Fibroblast of lung (primary cell): ENCODE results near the gene SGSM2. TPM values are rescaled to one million over a fixed set of nuclear protein-coding genes. Genes with fewer than 3 reads are reported as not detected.

Experiments used
- DNase-seq, 2 donors: peaks; one replicate each; pipeline versions ENCODE4 v3.0.0 to v3.0.0-alpha.2; 2010; ENCODE audit warnings: low read depth in 2 of 2
- H2AFZ ChIP-seq: 2 replicates; pipeline ENCODE4 v1.5.1; 2012; ENCODE audit warnings: low read length, control low read depth, inconsistent platforms
- H3K27ac ChIP-seq: 2 replicates; pipeline ENCODE4 v1.5.1; 2011; ENCODE audit warnings: low read length, control low read depth; ENCODE audit not compliant: insufficient read depth
- H3K27me3 ChIP-seq: 2 replicates; pipeline ENCODE4 v1.5.1; 2011; ENCODE audit warnings: mild to moderate bottlenecking, low read length; ENCODE audit not compliant: control insufficient read depth, insufficient read depth
- H3K36me3 ChIP-seq: 2 replicates; pipeline ENCODE4 v1.5.1; 2011; ENCODE audit warnings: low read length; ENCODE audit not compliant: control insufficient read depth, insufficient read depth
- H3K4me1 ChIP-seq: 2 replicates; pipeline ENCODE4 v1.5.1; 2011; ENCODE audit warnings: low read length; ENCODE audit not compliant: control insufficient read depth, insufficient read depth; ENCODE audit errors: extremely low read depth
- H3K4me2 ChIP-seq: 2 replicates; pipeline ENCODE4 v1.5.1; 2011; ENCODE audit warnings: low read length, control low read depth; ENCODE audit not compliant: insufficient read depth; ENCODE audit errors: extremely low read depth
- H3K4me3 ChIP-seq, 4 experiments: fragments of 200-600 bp in 1 of 4; sonication (generic) in 1 of 4; replicated peaks in 1 of 4; 2 replicates each; pipeline ENCODE4 v1.5.1; 2011 to 2016; ENCODE audit warnings: low read length in 4 of 4, low read depth in 3 of 4, mild to moderate bottlenecking in 3 of 4, control low read depth in 2 of 4, inconsistent platforms in 1 of 4, mixed read lengths in 1 of 4; ENCODE audit not compliant: insufficient read depth in 1 of 4; ENCODE audit errors: control extremely low read depth in 1 of 4
- H3K79me2 ChIP-seq: 2 replicates; pipeline ENCODE4 v1.5.1; 2012; ENCODE audit warnings: mild to moderate bottlenecking, low read length, inconsistent platforms; ENCODE audit not compliant: control insufficient read depth, insufficient read depth
- H3K9ac ChIP-seq: 2 replicates; pipeline ENCODE4 v1.5.1; 2011; ENCODE audit warnings: mild to moderate bottlenecking, low read length, control low read depth; ENCODE audit not compliant: insufficient read depth
- H3K9me3 ChIP-seq: 2 replicates; pipeline ENCODE4 v1.5.1; 2012; ENCODE audit warnings: low read depth, low read length; ENCODE audit not compliant: control insufficient read depth, insufficient read depth
- H4K20me1 ChIP-seq: 2 replicates; pipeline ENCODE4 v1.5.1; 2011; ENCODE audit warnings: low read length; ENCODE audit not compliant: control insufficient read depth, insufficient read depth; ENCODE audit errors: extremely low read depth
- CTCF ChIP-seq, 2 donors: IDR thresholded peaks in 1 of 2; conservative IDR thresholded peaks in 1 of 2; 1 replicate in 1 of 2; 2 replicates in 1 of 2; pipeline ENCODE4 v1.5.1; 2011 to 2012; ENCODE audit warnings: low read length in 2 of 2, control low read depth in 1 of 2, inconsistent platforms in 1 of 2, low read depth in 1 of 2, mild to moderate bottlenecking in 1 of 2
- EZH2 ChIP-seq: IDR thresholded peaks from 2 replicates; pipeline ENCODE4 v1.5.1; 2012; ENCODE audit warnings: low read length, control low read depth, mild to moderate bottlenecking; ENCODE audit errors: missing control alignments
- polyA plus RNA-seq, 2 donors: library from polyadenylated mRNA; depleted of rRNA in 1 of 2; stranded (reverse) in 1 of 2; unstranded in 1 of 2; fragments of >200 nt; gene quantifications; 2 replicates each; pipeline ENCODE4 v1.2.1, GENCODE V29; 2011 to 2012; ENCODE audit warnings: missing spikeins in 1 of 2
- total RNA-seq: library from RNA; depleted of rRNA; stranded (reverse); fragments of >200 nt; gene quantifications from 2 replicates; pipeline ENCODE4 v1.2.1, GENCODE V29; 2014

The SGSM2 gene
- total and polyA plus RNA-seq, 2 donors (not counting 1 experiment from before 2014, with no cell fraction given) = 23.4 to 31.5 TPM

GRCh38 chr17:2362881-2363280 is 25.6 kb downstream of the SGSM2 start:
- H4K20me1 ChIP-seq = no peaks in the 10 kb centered on the region
- no peak overlapping the region for H3K4me2 ChIP-seq
- no peaks in the 10 kb centered on the region for H3K27me3 ChIP-seq
- no peak overlapping the region for H2AFZ ChIP-seq
- TF ChIP-seq CTCF (conservative IDR thresholded peaks at IDR 0.05 in 1 of 2, IDR thresholded peaks at IDR 0.05 in 1 of 2; ENCODE audit: low read depth in 1 of 2, low read length in 2 of 2) (no peak), EZH2 (no peak)
- peaks cover 7% of the 10 kb centered on the region for H3K36me3 ChIP-seq
- no peaks in the 10 kb centered on the region for H3K79me2 ChIP-seq
- no peak overlapping the region for H3K9ac ChIP-seq
- H3K4me1 ChIP-seq = peaks cover 8% of the 10 kb centered on the region
- H3K4me3 ChIP-seq = no peak overlapping the region
- DNase-seq = no peak
- no peaks in the 10 kb centered on the region for H3K9me3 ChIP-seq
- no peak overlapping the region for H3K27ac ChIP-seq

GRCh38 chr17:2363318-2363717 is 26.0 kb downstream of the SGSM2 start:
- Histone ChIP-seq H3K9ac (no peak overlapping the region), H3K4me1 (peaks cover 8% of the 10 kb centered on the region), H3K4me2 (no peak overlapping the region), H4K20me1 (no peaks in the 10 kb centered on the region), H3K36me3 (peaks cover 7% of the 10 kb centered on the region), H3K27me3 (no peaks in the 10 kb centered on the region), H3K27ac (no peak overlapping the region), H2AFZ (no peak overlapping the region), H3K9me3 (no peaks in the 10 kb centered on the region), H3K79me2 (no peaks in the 10 kb centered on the region), H3K4me3 (no peak overlapping the region)
- TF ChIP-seq EZH2 (no peak), CTCF (conservative IDR thresholded peaks at IDR 0.05 in 1 of 2, IDR thresholded peaks at IDR 0.05 in 1 of 2; ENCODE audit: low read depth in 1 of 2, low read length in 2 of 2) (no peak)
- DNase-seq = no peak

DNA sequence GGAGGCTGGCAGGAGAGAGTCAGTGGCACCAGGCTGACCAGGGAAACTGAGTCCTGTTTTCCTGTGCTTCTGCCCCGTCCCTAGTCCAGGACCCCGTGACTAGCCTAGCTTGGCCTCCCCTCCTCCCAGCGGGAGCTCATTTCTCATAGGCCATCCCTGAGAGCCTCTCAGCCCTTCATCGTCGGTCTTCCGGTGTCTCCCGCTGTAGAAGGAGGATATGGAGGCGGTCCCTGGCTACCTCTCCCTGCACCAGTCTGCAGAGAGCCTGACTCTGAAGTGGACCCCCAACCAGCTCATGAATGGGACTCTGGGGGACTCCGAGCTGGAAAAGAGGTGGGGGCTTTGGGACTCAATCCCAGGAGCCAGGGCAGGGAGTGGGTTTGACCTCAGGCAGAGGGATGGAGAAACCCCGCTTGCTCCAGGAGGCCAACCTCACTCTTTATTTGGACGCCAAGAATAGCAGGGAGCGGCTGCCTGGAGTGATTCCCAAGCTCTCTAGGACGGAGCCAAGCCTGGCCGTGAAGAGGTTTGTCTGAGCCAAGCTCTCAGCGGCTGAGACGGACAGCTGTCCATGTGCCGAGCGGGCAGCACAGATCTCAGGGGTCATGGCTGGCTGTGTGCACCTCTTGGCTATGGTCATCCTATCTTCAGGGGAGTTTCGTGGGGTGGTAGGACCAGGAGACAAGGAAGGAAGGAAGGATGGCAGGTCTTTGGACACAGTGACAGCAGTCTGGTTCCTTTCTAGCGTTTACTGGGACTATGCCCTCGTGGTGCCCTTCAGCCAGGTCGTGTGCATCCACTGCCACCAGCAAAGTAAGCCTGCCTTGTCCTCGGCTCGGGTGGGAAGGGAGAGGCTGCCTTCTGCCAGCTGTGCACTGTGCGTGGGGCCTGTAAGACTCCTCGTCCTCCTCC is 26.8 kb downstream of the SGSM2 start:
- peak in 1 of 2 donors; percentile 38 for DNase-seq
- H3K36me3 ChIP-seq = peaks cover 7% of the 10 kb centered on the region

More for the DNA sequence above, 26.8 kb downstream of the SGSM2 start:
- H3K9me3 ChIP-seq = no peaks in the 10 kb centered on the region
- TF ChIP-seq CTCF (conservative IDR thresholded peaks at IDR 0.05 in 1 of 2, IDR thresholded peaks at IDR 0.05 in 1 of 2; ENCODE audit: low read depth in 1 of 2, low read length in 2 of 2) = no peak
- no peak for TF ChIP-seq EZH2
- H2AFZ ChIP-seq = no peak overlapping the region
- no peaks in the 10 kb centered on the region for H4K20me1 ChIP-seq
- H3K9ac ChIP-seq = no peak overlapping the region
- no peaks in the 10 kb centered on the region for H3K79me2 ChIP-seq
- no peak overlapping the region for H3K4me3 ChIP-seq
- no peak overlapping the region for H3K4me2 ChIP-seq
- H3K4me1 ChIP-seq = peaks cover 6% of the 10 kb centered on the region
- no peak overlapping the region for H3K27ac ChIP-seq
- no peaks in the 10 kb centered on the region for H3K27me3 ChIP-seq
